PC-9 (cell line): Measurements from ENCODE around the gene KCNA1.
"Not testable (repeated sequence)": the region's sequence is repeated elsewhere in the genome, so short reads cannot be mapped to it uniquely, and the experiment has no call there.

Experiments used
- CTCF ChIP-seq: fragments of 200-600 bp; sonication (generic); conservative IDR thresholded peaks from 2 replicates; pipeline ENCODE4 v1.6.1; 2017; ENCODE audit warnings: mixed run types, antibody characterized with exemption, mild to moderate bottlenecking, moderate library complexity
- EZH2 ChIP-seq: fragments of 200-600 bp; sonication (generic); IDR thresholded peaks from 2 replicates; pipeline ENCODE4 v1.8.0; 2017; ENCODE audit warnings: antibody characterized with exemption, low read depth

- TF ChIP-seq EZH2, CTCF: not testable (repeated sequence)
These were observed 30.2 kb upstream of the KCNA1 start for GRCh38 chr12:4879481-4879880.
